Neural progenitor cell (in vitro differentiated cells): ENCODE results near the gene OPN1SW.

ENCODE experiments used
- CTCF ChIP-seq: fragments of 200-600 bp; sonication (generic); IDR thresholded peaks from 2 replicates; pipeline ENCODE4 v1.5.1; 2017; ENCODE audit warnings: antibody characterized with exemption, mild to moderate bottlenecking
- EZH2 ChIP-seq: fragments of 200-600 bp; sonication (generic); IDR thresholded peaks from 2 replicates; pipeline ENCODE4 v1.6.1; 2017; ENCODE audit warnings: antibody characterized with exemption, mild to moderate bottlenecking, moderate library complexity

GRCh38 chr7:128747327-128748079 lies 28.1 kb downstream of the OPN1SW start:
- TF ChIP-seq EZH2 = no peak
- TF ChIP-seq CTCF = no peak
